Measurements from ENCODE around the gene PIGX. TPM values are rescaled to one million over a fixed set of nuclear protein-coding genes. Genes with fewer than 3 reads are reported as not detected.
A peak's percentile ranks its signal among the peaks of the same experiment; 100 is the strongest.

Gene PIGX
- total and polyA plus RNA-seq, 2 donors (not counting 1 experiment from before 2014, with no cell fraction given) = 4.9 to 21.5 TPM

- intact Hi-C loops (cut with micrococcal nuclease) = no loop called here
- ChIA-PET CTCF (no interaction called here), POLR2A (interaction anchor here (1.4 kb wide), 1 partner anchor 19 kb away, joined by 4 read pairs; the partner anchor contains the start of gene PAK2)
- Histone ChIP-seq H3K4me2 (replicated peaks; ENCODE audit: low read depth, low read length, poor library complexity, severe bottlenecking) (no peak overlapping the region), H3K27me3 (replicated peaks in 1 of 4; ENCODE audit: control extremely low read depth in 1 of 4, control insufficient read depth in 3 of 4, insufficient read depth in 4 of 4, low read length in 3 of 4) (no peaks in the 10 kb centered on the region), H3K9me3 (ENCODE audit: control extremely low read depth in 1 of 3, control insufficient read depth in 2 of 3, insufficient read depth in 1 of 3, low read length in 2 of 3) (peaks cover 5 to 23% (median 16%) of the 10 kb centered on the region in 3 donors), H3K9ac (ENCODE audit: low read length) (no peak overlapping the region), H3K79me2 (ENCODE audit: control insufficient read depth, insufficient read depth, low read length) (peaks cover 86% of the 10 kb centered on the region), H3K4me3 (ENCODE audit: control extremely low read depth in 1 of 5, extremely low read depth in 1 of 5, insufficient read depth in 1 of 5, low read depth in 2 of 5, low read length in 4 of 5) (no peak overlapping the region), H2AFZ (ENCODE audit: insufficient read depth, low read depth, low read length, poor library complexity, severe bottlenecking) (no peak overlapping the region), H3K27ac (ENCODE audit: low read length in 2 of 2) (peak overlapping the region in 1 of 2 donors; percentile 42), H4K20me1 (ENCODE audit: control insufficient read depth, insufficient read depth, low read length, poor library complexity, severe bottlenecking) (peaks cover 69% of the 10 kb centered on the region), H3K36me3 (replicated peaks in 1 of 2; ENCODE audit: control extremely low read depth in 1 of 2, control insufficient read depth in 1 of 2, extremely low read depth in 1 of 2, insufficient read depth in 2 of 2, low read length in 1 of 2) (peaks cover 3 to 27% of the 10 kb centered on the region in 2 experiments), H3K4me1 (ENCODE audit: control insufficient read depth in 2 of 2, insufficient read depth in 2 of 2, low read length in 2 of 2) (peaks cover 0 to 5% of the 10 kb centered on the region in 2 donors)
- Mint-ChIP-seq H3K27me3 (no peaks in the 10 kb centered on the region), H3K4me1 (peaks cover 38% of the 10 kb centered on the region), H3K4me3 (no peak overlapping the region), H3K27ac (no peak overlapping the region), H3K9me3 (ENCODE audit: insufficient read depth) (peaks cover 13% of the 10 kb centered on the region)
- TF ChIP-seq CTCF (IDR thresholded peaks at IDR 0.05) = no peak
- no peak for TF ChIP-seq EZH2 (IDR thresholded peaks at IDR 0.05; ENCODE audit: borderline replicate concordance, insufficient read depth, low read depth, low read length, poor library complexity, severe bottlenecking)
- 81% methylated on average over 8 of the region's 9 CpGs for WGBS (ENCODE audit: insufficient coverage)
- DNase-seq (no peak), ATAC-seq (ENCODE audit: low read depth) (no peak)
Observed at GRCh38 chr3:196757876-196758739, 45.9 kb downstream of the PIGX start.

- peaks cover 0 to 6% (median 0%) of the 10 kb centered on the region in 3 donors for H3K9me3 ChIP-seq (ENCODE audit: control extremely low read depth in 1 of 3, control insufficient read depth in 2 of 3, insufficient read depth in 1 of 3, low read length in 2 of 3)
- POLR2A ChIA-PET = no interaction called here
- H3K4me2 ChIP-seq (replicated peaks; ENCODE audit: low read depth, low read length, poor library complexity, severe bottlenecking) = no peak overlapping the region
- no peaks in the 10 kb centered on the region for H3K27me3 Mint-ChIP-seq
- no peak overlapping the region for H3K27ac Mint-ChIP-seq
- no peak overlapping the region for H3K9ac ChIP-seq (ENCODE audit: low read length)
- no peak overlapping the region for H3K4me3 ChIP-seq (ENCODE audit: control extremely low read depth in 1 of 5, extremely low read depth in 1 of 5, insufficient read depth in 1 of 5, low read depth in 2 of 5, low read length in 4 of 5)
- H2AFZ ChIP-seq (ENCODE audit: insufficient read depth, low read depth, low read length, poor library complexity, severe bottlenecking) = no peak overlapping the region
- H3K4me1 ChIP-seq (ENCODE audit: control insufficient read depth in 2 of 2, insufficient read depth in 2 of 2, low read length in 2 of 2) = peaks cover 0 to 4% of the 10 kb centered on the region in 2 donors
- H3K36me3 ChIP-seq (replicated peaks in 1 of 2; ENCODE audit: control extremely low read depth in 1 of 2, control insufficient read depth in 1 of 2, extremely low read depth in 1 of 2, insufficient read depth in 2 of 2, low read length in 1 of 2) = no peaks in the 10 kb centered on the region
- TF ChIP-seq EZH2 (IDR thresholded peaks at IDR 0.05; ENCODE audit: borderline replicate concordance, insufficient read depth, low read depth, low read length, poor library complexity, severe bottlenecking) = no peak
- no peak for TF ChIP-seq CTCF (IDR thresholded peaks at IDR 0.05)
- no peak for DNase-seq
- no peak overlapping the region for H3K27ac ChIP-seq (ENCODE audit: low read length in 2 of 2)
- WGBS (ENCODE audit: insufficient coverage) = 98% methylated on average over 6 of the region's 7 CpGs
- H3K27me3 ChIP-seq (replicated peaks in 1 of 4; ENCODE audit: control extremely low read depth in 1 of 4, control insufficient read depth in 3 of 4, insufficient read depth in 4 of 4, low read length in 3 of 4) = no peaks in the 10 kb centered on the region
- H3K4me3 Mint-ChIP-seq = no peak overlapping the region
- CTCF ChIA-PET = no interaction called here
- H3K9me3 Mint-ChIP-seq (ENCODE audit: insufficient read depth) = peaks cover 3% of the 10 kb centered on the region
- peaks cover 85% of the 10 kb centered on the region for H3K79me2 ChIP-seq (ENCODE audit: control insufficient read depth, insufficient read depth, low read length)
- H3K4me1 Mint-ChIP-seq = peaks cover 24% of the 10 kb centered on the region
- H4K20me1 ChIP-seq (ENCODE audit: control insufficient read depth, insufficient read depth, low read length, poor library complexity, severe bottlenecking) = peaks cover 57% of the 10 kb centered on the region
- ATAC-seq (ENCODE audit: low read depth) = no peak
- intact Hi-C loops (cut with micrococcal nuclease) = no loop called here
Observed at GRCh38 chr3:196763179-196763578, 51.0 kb downstream of the PIGX start.

All from B cell (primary cell).